OCI-LY7 (cell line): Measurements from ENCODE around the gene AGPAT3.

Experiments used
- CTCF ChIP-seq: fragments of 200-600 bp; sonication (generic); conservative IDR thresholded peaks from 2 replicates; pipeline ENCODE4 v1.5.1; 2014; ENCODE audit warnings: mild to moderate bottlenecking, antibody characterized with exemption, low read length, moderate library complexity, mixed read lengths
- EZH2phosphoT487 ChIP-seq: fragments of 200-600 bp; sonication (generic); IDR thresholded peaks from 2 replicates; pipeline ENCODE4 v1.6.1; 2018; ENCODE audit warnings: low read depth, borderline replicate concordance, mild to moderate bottlenecking, mixed run types, antibody characterized with exemption, low read length, moderate library complexity, mixed read lengths

DNA sequence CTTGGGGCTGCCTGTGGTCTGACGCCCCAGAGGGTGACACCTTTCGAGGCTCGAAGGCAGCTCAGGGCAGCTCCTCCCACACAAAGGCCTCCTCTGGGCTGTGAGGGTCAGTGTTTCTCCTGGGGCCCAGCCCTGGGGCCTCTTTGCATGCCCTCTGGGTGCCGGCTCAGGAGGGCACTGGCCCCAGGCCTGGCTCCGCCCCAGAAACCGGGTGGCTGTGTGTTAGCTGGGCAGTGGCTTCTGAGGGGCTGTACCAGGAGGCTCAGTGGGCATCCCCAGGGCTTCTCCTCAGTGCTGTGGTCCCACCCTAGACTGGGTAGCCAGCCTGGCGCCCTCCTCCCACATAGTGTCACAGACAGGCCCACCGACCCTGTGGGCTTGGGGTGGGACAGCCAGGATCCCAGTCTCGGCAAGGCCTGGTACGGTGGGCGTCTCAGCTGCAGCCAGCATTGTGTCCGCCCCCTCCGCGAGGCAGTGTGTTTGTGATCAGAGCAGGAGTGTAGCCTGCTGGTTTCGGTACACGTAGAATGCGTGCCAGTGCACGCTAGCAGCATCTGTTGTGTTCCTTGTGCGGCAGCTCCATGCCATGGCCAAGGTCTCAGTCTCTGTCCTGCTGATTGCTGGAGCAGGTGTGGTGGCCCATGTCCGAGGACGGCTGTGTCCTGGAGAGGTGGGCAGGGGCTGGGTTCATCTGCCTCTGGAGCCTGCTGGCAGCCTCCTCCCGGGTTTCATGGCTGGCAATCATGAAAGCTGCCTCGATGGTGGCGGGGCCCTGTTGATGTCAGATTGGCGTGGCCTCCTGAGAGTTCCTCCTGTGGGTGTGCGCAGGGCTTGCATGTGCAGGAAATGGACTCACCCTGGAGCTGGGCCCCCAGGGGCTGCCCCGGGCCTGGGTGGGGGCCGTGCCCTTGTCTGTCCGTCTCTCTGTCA lies 47.6 kb upstream of the AGPAT3 start:
- TF ChIP-seq CTCF (no peak), EZH2phosphoT487 (no peak)
